Thyroid gland (tissue), 4 donors: ENCODE results near the gene PIK3CG.

Experiments
- CTCF ChIP-seq, 6 experiments: fragments of 200-600 bp in 3 of 6; fragments of 450-650 bp in 3 of 6; sonication (generic) in 3 of 6; IDR thresholded peaks; one replicate each; pipeline ENCODE4 v1.5.1; 2016 to 2019; ENCODE audit warnings: antibody characterized with exemption in 6 of 6, mild to moderate bottlenecking in 2 of 6, inconsistent platforms in 1 of 6, moderate library complexity in 1 of 6
- POLR2A ChIP-seq, 2 donors: fragments of 450-650 bp; IDR thresholded peaks; one replicate each; pipeline ENCODE4 v1.6.1; 2017; ENCODE audit warnings: antibody characterized with exemption in 2 of 2, mild to moderate bottlenecking in 2 of 2, moderate library complexity in 1 of 2

- TF ChIP-seq CTCF (IDR thresholded peaks at IDR 0.05) (no peak), POLR2A (IDR thresholded peaks at IDR 0.05) (no peak)
Observed at GRCh38 chr7:106820321-106821217, 44.5 kb upstream of the PIK3CG start.
